ENCODE measurements around the gene ANKRD13D.

GRCh38 chr11:67240576-67241389 lies 48.3 kb upstream of the ANKRD13D start:
- TF ChIP-seq EP300 (IDR thresholded peaks at IDR 0.05) (no peak), POLR2A (IDR thresholded peaks at IDR 0.05) (no peak)
- TF ChIP-seq, protein P1, sequence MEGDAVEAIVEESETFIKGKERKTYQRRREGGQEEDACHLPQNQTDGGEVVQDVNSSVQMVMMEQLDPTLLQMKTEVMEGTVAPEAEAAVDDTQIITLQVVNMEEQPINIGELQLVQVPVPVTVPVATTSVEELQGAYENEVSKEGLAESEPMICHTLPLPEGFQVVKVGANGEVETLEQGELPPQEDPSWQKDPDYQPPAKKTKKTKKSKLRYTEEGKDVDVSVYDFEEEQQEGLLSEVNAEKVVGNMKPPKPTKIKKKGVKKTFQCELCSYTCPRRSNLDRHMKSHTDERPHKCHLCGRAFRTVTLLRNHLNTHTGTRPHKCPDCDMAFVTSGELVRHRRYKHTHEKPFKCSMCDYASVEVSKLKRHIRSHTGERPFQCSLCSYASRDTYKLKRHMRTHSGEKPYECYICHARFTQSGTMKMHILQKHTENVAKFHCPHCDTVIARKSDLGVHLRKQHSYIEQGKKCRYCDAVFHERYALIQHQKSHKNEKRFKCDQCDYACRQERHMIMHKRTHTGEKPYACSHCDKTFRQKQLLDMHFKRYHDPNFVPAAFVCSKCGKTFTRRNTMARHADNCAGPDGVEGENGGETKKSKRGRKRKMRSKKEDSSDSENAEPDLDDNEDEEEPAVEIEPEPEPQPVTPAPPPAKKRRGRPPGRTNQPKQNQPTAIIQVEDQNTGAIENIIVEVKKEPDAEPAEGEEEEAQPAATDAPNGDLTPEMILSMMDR (IDR thresholded peaks at IDR 0.05), result no peak
